ENCODE measurements around the gene UCKL1. TPM values are rescaled to one million over a fixed set of nuclear protein-coding genes. Genes with fewer than 3 reads are reported as not detected.

UCKL1 gene
- total and polyA plus RNA-seq, 3 donors from 2014 or later, result 35.0 to 78.0 (median 72.6) TPM

DNA sequence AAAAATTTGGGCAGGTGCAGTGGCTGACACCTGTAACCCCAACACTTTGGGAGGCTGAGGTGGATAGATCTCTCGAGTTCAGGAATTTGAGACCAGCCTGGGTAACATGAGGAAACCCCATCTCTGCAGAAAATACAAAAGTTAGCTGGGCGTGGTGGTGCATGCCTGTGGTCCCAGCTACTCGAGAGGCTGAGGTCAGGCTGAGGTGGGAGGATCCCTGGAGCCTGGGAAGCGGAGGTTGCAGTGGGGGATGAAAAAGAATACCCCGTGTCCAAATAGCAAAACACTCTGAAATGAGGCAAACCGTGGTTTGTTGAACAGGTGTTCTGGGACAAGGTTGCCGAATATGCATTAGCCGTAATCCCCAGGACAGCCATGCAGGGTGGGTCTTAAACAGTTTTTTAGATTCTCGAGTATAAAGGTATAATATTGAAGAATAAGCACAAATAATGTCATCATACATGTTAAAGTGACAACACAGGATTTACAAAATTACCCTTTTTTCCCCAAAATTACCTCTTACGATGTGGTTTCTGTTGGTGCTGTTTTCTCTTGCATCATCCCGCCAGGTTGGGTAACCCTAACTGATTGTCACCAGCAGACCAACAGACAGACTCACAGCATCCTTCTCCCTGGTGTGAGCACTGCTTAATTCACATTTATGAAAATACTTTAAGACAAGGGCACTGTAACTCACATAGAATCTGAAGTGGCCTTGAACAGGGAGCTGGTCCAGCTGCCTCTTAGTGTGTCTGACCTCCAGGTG is 52.2 kb downstream of the UCKL1 start:
- 80 to 86% methylated on average over 11 of the region's 11 CpGs for WGBS, 2 donors
- no peak for TF ChIP-seq POLR2A (IDR thresholded peaks at IDR 0.05)
- TF ChIP-seq, protein P1, sequence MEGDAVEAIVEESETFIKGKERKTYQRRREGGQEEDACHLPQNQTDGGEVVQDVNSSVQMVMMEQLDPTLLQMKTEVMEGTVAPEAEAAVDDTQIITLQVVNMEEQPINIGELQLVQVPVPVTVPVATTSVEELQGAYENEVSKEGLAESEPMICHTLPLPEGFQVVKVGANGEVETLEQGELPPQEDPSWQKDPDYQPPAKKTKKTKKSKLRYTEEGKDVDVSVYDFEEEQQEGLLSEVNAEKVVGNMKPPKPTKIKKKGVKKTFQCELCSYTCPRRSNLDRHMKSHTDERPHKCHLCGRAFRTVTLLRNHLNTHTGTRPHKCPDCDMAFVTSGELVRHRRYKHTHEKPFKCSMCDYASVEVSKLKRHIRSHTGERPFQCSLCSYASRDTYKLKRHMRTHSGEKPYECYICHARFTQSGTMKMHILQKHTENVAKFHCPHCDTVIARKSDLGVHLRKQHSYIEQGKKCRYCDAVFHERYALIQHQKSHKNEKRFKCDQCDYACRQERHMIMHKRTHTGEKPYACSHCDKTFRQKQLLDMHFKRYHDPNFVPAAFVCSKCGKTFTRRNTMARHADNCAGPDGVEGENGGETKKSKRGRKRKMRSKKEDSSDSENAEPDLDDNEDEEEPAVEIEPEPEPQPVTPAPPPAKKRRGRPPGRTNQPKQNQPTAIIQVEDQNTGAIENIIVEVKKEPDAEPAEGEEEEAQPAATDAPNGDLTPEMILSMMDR (IDR thresholded peaks at IDR 0.05), result no peak
- Histone ChIP-seq H3K27ac (no peak overlapping the region), H3K4me3 (no peak overlapping the region), H3K36me3 (ENCODE audit: low read depth, missing control alignments) (no peaks in the 10 kb centered on the region), H3K27me3 (no peaks in the 10 kb centered on the region), H3K4me1 (peaks cover 4% of the 10 kb centered on the region), H3K9me3 (no peaks in the 10 kb centered on the region)
- intact Hi-C loops (cut with DNase I; ENCODE audit: low total_unique reads), result no loop called here
- no peak for DNase-seq

DNA sequence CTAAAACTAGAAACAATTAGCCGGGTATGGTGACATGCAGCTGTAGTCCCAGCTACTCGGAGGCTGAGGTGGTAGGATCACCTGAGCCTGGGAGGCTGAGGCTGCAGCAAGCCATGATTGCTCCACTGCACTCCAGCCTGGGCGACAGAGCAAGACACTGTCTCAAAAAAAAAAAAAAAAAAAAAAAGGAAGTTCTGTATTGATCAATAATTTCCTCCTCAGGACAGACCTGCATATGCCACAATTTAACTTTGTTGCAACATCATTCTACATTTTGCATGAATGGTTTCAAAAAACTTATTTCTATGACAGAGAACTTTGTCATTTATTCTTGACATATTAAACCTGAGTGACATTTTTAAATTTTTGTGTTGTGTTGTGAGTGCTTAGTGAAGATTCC is 55.8 kb downstream of the UCKL1 start:
- intact Hi-C loops (cut with DNase I; ENCODE audit: low total_unique reads), result no loop called here
- WGBS, 2 donors, result 61 to 69% methylated on average over 3 of the region's 3 CpGs
- H3K4me1 ChIP-seq, result peaks cover 29% of the 10 kb centered on the region
- no peak for TF ChIP-seq POLR2A (IDR thresholded peaks at IDR 0.05)
- TF ChIP-seq, protein P1 (IDR thresholded peaks at IDR 0.05), result no peak
- H3K4me3 ChIP-seq, result no peak overlapping the region
- no peaks in the 10 kb centered on the region for H3K9me3 ChIP-seq
- no peak overlapping the region for H3K27ac ChIP-seq
- no peaks in the 10 kb centered on the region for H3K36me3 ChIP-seq (ENCODE audit: low read depth, missing control alignments)
- DNase-seq, result no peak
- H3K27me3 ChIP-seq, result no peaks in the 10 kb centered on the region

- Histone ChIP-seq H3K36me3 (ENCODE audit: low read depth, missing control alignments) (no peaks in the 10 kb centered on the region), H3K4me3 (no peak overlapping the region), H3K4me1 (peaks cover 32% of the 10 kb centered on the region), H3K27me3 (no peaks in the 10 kb centered on the region), H3K27ac (no peak overlapping the region), H3K9me3 (no peaks in the 10 kb centered on the region)
- TF ChIP-seq POLR2A (IDR thresholded peaks at IDR 0.05), result no peak
- WGBS, 2 donors, result 81% methylated on average over 10 of the region's 10 CpGs
- peak; percentile 58 for DNase-seq
- intact Hi-C loops (cut with DNase I; ENCODE audit: low total_unique reads), result no loop called here
Observed at GRCh38 chr20:63898882-63899558, 57.2 kb downstream of the UCKL1 start.

GRCh38 chr20:63897978-63898561 is 58.1 kb downstream of the UCKL1 start:
- H3K4me1 ChIP-seq, result peaks cover 32% of the 10 kb centered on the region
- 73 to 76% methylated on average over 6 of the region's 6 CpGs for WGBS, 2 donors
- intact Hi-C loops (cut with DNase I; ENCODE audit: low total_unique reads), result no loop called here

More at GRCh38 chr20:63897978-63898561, 58.1 kb downstream of the UCKL1 start:
- no peak for TF ChIP-seq POLR2A (IDR thresholded peaks at IDR 0.05)
- TF ChIP-seq, protein P1 (IDR thresholded peaks at IDR 0.05), result no peak
- no peak overlapping the region for H3K4me3 ChIP-seq
- H3K27ac ChIP-seq, result peak overlapping the region in 1 of 2 donors; percentile 83
- no peaks in the 10 kb centered on the region for H3K9me3 ChIP-seq
- no peak for DNase-seq
- no peaks in the 10 kb centered on the region for H3K36me3 ChIP-seq (ENCODE audit: low read depth, missing control alignments)
- no peaks in the 10 kb centered on the region for H3K27me3 ChIP-seq
